SK-N-SH treated with all-trans-retinoic acid at 6 μM for 48 hours (cell line): ENCODE results near the gene NFATC4.

ENCODE experiments used
- ARNTL ChIP-seq: fragments of 450-650 bp; formaldehyde crosslinking; IDR thresholded peaks from 2 replicates; pipeline ENCODE4 v1.5.0; 2020; ENCODE audit warnings: low read depth, mild to moderate bottlenecking, moderate library complexity, borderline replicate concordance
- CREB5 ChIP-seq: fragments of 250-450 bp; sonication (Bioruptor Pico); IDR thresholded peaks from 2 replicates; pipeline ENCODE4 v1.5.1; 2020; ENCODE audit warnings: low read depth, mild to moderate bottlenecking, moderate library complexity
- CSDC2 ChIP-seq: fragments of 250-450 bp; sonication (Bioruptor Pico); IDR thresholded peaks from 2 replicates; pipeline ENCODE4 v1.5.0; 2020; ENCODE audit warnings: mild to moderate bottlenecking, moderate library complexity
- RARB ChIP-seq: fragments of 250-450 bp; sonication (Bioruptor Pico); IDR thresholded peaks from 2 replicates; pipeline ENCODE4 v1.8.0; 2021; ENCODE audit warnings: mild to moderate bottlenecking, moderate library complexity
- ZNF70 ChIP-seq: fragments of 450-650 bp; formaldehyde crosslinking; IDR thresholded peaks from 2 replicates; pipeline ENCODE4 v1.5.0; 2020; ENCODE audit warnings: mild to moderate bottlenecking, moderate library complexity

GRCh38 chr14:24416254-24416931 lies 48.4 kb downstream of the NFATC4 start:
- TF ChIP-seq ZNF70 (no peak), CREB5 (no peak), CSDC2 (CRISPR knock-in tag) (no peak), ARNTL (CRISPR knock-in tag) (no peak), RARB (CRISPR knock-in tag) (no peak)
